Suppressor macrophage treated with lipopolysaccharide for 1 hour (primary cell): ENCODE measurements around the gene PGM2L1.

ENCODE experiments used
- DNase-seq, 3 donors: peaks; one replicate each; pipeline ENCODE4 v3.0.0-alpha.2; 2020 to 2022

Gene PGM2L1

DNA sequence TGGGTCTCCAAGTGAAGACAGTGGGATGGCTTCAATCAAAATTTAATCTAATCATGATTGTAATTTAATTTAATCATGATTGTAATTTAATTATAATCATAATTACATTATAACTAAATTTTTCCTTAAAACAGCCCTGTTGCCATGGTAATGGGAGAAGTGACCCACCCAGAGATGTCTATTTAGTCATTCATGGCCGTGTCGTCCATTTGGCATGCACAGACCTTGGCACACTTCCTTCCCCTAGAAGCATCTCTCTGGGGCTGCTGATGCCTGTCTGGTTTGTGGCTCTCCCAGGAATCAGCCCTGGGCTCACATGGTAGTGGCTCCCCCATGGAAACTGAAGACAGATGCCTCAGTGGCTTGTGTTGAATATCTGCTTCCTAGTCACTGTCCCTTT is 113.8 kb downstream of the PGM2L1 start:
- no peak for DNase-seq

DNA sequence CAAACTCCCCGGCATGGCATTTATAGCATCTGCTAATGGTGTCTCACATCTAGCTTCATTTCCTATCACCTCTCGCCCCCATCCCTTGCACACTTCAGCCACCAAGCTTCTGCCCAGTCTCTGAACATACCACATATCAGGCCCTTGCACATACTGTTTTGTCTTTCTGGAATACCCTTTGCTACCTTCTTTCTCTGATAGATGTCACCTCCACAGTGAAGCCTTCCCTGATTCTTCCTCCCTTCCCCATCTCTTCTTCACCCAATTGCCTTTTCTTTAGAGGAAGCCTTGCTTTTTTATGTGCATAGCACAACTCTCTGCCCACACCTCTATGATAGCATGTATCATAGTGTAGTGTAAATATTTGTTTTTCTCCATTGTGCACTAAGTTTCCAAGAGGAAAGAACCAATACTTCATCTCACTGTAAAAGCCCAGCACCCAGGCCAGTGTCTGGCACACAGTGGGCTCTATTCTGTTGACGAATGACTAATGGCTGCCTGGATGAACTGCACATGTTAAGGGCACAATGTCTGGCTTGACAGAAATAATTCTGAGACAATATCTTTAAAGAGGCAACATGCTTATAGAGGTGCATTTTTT is 114.6 kb downstream of the PGM2L1 start:
- DNase-seq = no peak

DNA sequence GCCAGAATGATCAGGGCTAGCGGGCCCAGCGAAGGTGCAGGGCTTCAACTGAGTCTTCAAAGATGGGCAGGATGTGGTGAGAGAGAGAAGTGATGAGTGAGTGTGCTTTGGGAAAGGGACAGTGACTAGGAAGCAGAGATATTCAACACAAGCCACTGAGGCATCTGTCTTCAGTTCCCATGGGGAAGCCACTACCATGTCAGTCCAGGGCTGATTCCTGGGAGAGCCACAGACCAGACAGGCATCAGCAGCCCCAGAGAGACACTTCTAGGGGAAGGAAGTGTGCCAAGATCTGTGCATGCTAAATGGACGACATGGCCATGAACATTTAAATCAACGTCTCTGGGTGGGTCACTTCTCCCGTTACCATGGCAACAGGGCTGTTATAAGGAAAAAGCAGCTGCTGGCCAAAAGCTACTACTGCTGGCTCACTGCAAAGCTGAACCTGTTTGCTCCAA is 115.3 kb downstream of the PGM2L1 start:
- DNase-seq = no peak

DNA sequence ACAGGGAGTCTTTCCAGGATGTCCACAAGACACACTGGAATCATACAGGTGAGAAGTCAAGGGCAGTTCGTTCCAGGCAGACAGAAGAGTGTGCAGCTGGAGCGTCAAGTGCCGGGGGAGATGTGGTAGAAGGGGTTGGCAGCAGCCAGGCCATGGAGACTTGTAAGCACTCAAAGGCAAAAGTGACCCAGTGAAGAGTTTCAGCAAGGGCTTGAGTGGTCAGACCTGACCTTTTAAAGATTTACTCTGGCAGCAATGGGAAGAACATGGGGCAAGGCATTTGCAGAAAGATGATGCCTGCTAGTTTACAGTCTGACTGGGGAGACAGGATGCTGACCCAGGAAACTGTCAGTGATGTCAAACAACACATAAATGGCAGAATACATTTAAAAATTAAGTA is 115.8 kb downstream of the PGM2L1 start:
- DNase-seq = no peak

DNA sequence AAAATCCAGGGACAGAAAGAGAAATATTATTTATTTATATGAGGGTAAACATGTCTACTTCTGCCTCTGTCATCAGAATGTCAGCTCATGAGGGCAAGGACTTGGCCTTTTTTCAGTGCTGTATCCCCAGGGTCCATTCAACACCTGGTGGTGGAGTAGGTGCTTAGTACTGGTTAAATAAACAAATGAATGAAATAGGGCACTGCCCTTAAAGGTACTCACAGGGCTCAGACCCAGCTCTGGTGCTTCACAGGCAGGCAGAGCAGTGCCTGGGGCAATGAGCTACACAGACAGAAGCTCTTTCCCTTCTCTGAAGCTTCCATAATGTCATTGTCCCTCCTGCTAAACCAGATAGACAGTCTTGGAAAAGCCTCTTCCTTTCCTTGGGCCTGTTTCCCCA is 117.7 kb downstream of the PGM2L1 start:
- DNase-seq = no peak
